Measurements from ENCODE around the gene CNRIP1. TPM values are rescaled to one million over a fixed set of nuclear protein-coding genes. Genes with fewer than 3 reads are reported as not detected.

The CNRIP1 gene
- total RNA-seq, 4 donors from 2014 or later = 4.7 to 7.6 (median 6.5) TPM

GRCh38 chr2:68248361-68248760 is 71.4 kb downstream of the CNRIP1 start:
- in situ Hi-C loops (cut with MboI; ENCODE audit: low sequenced_read_pairs in 4 of 4) = loop anchor here in 3 of 4 donors (10.0 kb wide), 1 partner anchor 54 kb away; no protein-coding TSS in a partner anchor
- no peak for ATAC-seq

GRCh38 chr2:68246396-68246795 is 73.4 kb downstream of the CNRIP1 start:
- intact Hi-C loops (cut with DNase I; ENCODE audit: low total_unique reads) = no loop called here
- Histone ChIP-seq H3K4me3 (no peak overlapping the region), H3K4me1 (peaks cover 70 to 74% of the 10 kb centered on the region in 2 donors), H3K9me3 (no peaks in the 10 kb centered on the region), H3K27ac (no peak overlapping the region), H3K27me3 (no peaks in the 10 kb centered on the region), H3K36me3 (no peaks in the 10 kb centered on the region)
- in situ Hi-C loops (cut with MboI; ENCODE audit: low sequenced_read_pairs in 4 of 4) = loop anchor here in 3 of 4 donors (10.0 kb wide), 1 partner anchor 52 kb away; no protein-coding TSS in a partner anchor
- ATAC-seq (no peak), DNase-seq (no peak)
- TF ChIP-seq CTCF (IDR thresholded peaks at IDR 0.05 in 4 of 5, conservative IDR thresholded peaks at IDR 0.05 in 1 of 5) (no peak), POLR2A (IDR thresholded peaks at IDR 0.05) (no peak)

More at GRCh38 chr2:68248361-68248760, 71.4 kb downstream of the CNRIP1 start:
- DNase-seq = no peak
- Histone ChIP-seq H3K4me1 (peaks cover 56 to 64% of the 10 kb centered on the region in 2 donors), H3K27ac (no peak overlapping the region), H3K9me3 (no peaks in the 10 kb centered on the region), H3K36me3 (no peaks in the 10 kb centered on the region), H3K27me3 (no peaks in the 10 kb centered on the region), H3K4me3 (no peak overlapping the region)
- intact Hi-C loops (cut with DNase I; ENCODE audit: low total_unique reads) = no loop called here
- TF ChIP-seq POLR2A (IDR thresholded peaks at IDR 0.05) = no peak
- no peak for TF ChIP-seq CTCF (IDR thresholded peaks at IDR 0.05 in 4 of 5, conservative IDR thresholded peaks at IDR 0.05 in 1 of 5)

- Histone ChIP-seq H3K36me3 (no peaks in the 10 kb centered on the region), H3K27me3 (no peaks in the 10 kb centered on the region), H3K27ac (no peak overlapping the region), H3K4me1 (peaks cover 73 to 79% of the 10 kb centered on the region in 2 donors), H3K9me3 (no peaks in the 10 kb centered on the region), H3K4me3 (no peak overlapping the region)
- no peak for ATAC-seq
- in situ Hi-C loops (cut with MboI; ENCODE audit: low sequenced_read_pairs in 4 of 4) (loop anchor here in 3 of 4 donors (10.0 kb wide), 1 partner anchor 51 kb away; no protein-coding TSS in a partner anchor), intact Hi-C loops (cut with DNase I; ENCODE audit: low total_unique reads) (no loop called here)
- no peak for TF ChIP-seq POLR2A (IDR thresholded peaks at IDR 0.05)
- TF ChIP-seq CTCF (IDR thresholded peaks at IDR 0.05 in 4 of 5, conservative IDR thresholded peaks at IDR 0.05 in 1 of 5) = no peak
- DNase-seq = no peak
Observed at GRCh38 chr2:68245672-68246071, 74.1 kb downstream of the CNRIP1 start.

GRCh38 chr2:68245066-68245465 is 74.7 kb downstream of the CNRIP1 start:
- peaks cover 73 to 79% of the 10 kb centered on the region in 2 donors for H3K4me1 ChIP-seq
- no peak overlapping the region for H3K27ac ChIP-seq
- no peaks in the 10 kb centered on the region for H3K36me3 ChIP-seq
- intact Hi-C loops (cut with DNase I; ENCODE audit: low total_unique reads) = no loop called here
- DNase-seq = no peak
- H3K9me3 ChIP-seq = no peaks in the 10 kb centered on the region
- no peaks in the 10 kb centered on the region for H3K27me3 ChIP-seq
- no peak overlapping the region for H3K4me3 ChIP-seq
- in situ Hi-C loops (cut with MboI; ENCODE audit: low sequenced_read_pairs in 4 of 4) = loop anchor here in 3 of 4 donors (10.0 kb wide), 1 partner anchor 50 kb away; no protein-coding TSS in a partner anchor
- no peak for ATAC-seq
- TF ChIP-seq CTCF (IDR thresholded peaks at IDR 0.05 in 4 of 5, conservative IDR thresholded peaks at IDR 0.05 in 1 of 5) (no peak), POLR2A (IDR thresholded peaks at IDR 0.05) (no peak)

- Histone ChIP-seq H3K4me3 (no peak overlapping the region), H3K4me1 (peaks cover 73 to 78% of the 10 kb centered on the region in 2 donors), H3K36me3 (no peaks in the 10 kb centered on the region), H3K9me3 (no peaks in the 10 kb centered on the region), H3K27me3 (no peaks in the 10 kb centered on the region), H3K27ac (no peak overlapping the region)
- TF ChIP-seq CTCF (IDR thresholded peaks at IDR 0.05 in 4 of 5, conservative IDR thresholded peaks at IDR 0.05 in 1 of 5) (no peak), POLR2A (IDR thresholded peaks at IDR 0.05) (no peak)
- ATAC-seq (no peak), DNase-seq (no peak)
- intact Hi-C loops (cut with DNase I; ENCODE audit: low total_unique reads) (no loop called here), in situ Hi-C loops (cut with MboI; ENCODE audit: low sequenced_read_pairs in 4 of 4) (loop anchor here in 3 of 4 donors (10.0 kb wide), 1 partner anchor 50 kb away; no protein-coding TSS in a partner anchor)
Observed at GRCh38 chr2:68244456-68244855, 75.3 kb downstream of the CNRIP1 start.

Data from gastrocnemius medialis (tissue), 4 donors.